Islet precursor cell (in vitro differentiated cells): Measurements from ENCODE around the gene CRTC1.
"Not testable (repeated sequence)": the region's sequence is repeated elsewhere in the genome, so short reads cannot be mapped to it uniquely, and the experiment has no call there.

Experiments
- DNase-seq: peaks from one replicate; pipeline ENCODE4 v3.0.0-alpha.2; 2018

CRTC1 gene

GRCh38 chr19:18731562-18732008, 48.1 kb downstream of the CRTC1 start:
- no peak for DNase-seq

GRCh38 chr19:18733196-18733647, 49.7 kb downstream of the CRTC1 start:
- no peak for DNase-seq

GRCh38 chr19:18733762-18734332, 50.4 kb downstream of the CRTC1 start:
- not testable (repeated sequence) for DNase-seq

- no peak for DNase-seq
These were observed 51.8 kb downstream of the CRTC1 start for GRCh38 chr19:18735324-18735723.

- DNase-seq = no peak
These were observed 52.3 kb downstream of the CRTC1 start for GRCh38 chr19:18735752-18736151.

- DNase-seq = no peak
These were observed 53.2 kb downstream of the CRTC1 start for GRCh38 chr19:18736415-18737336.

GRCh38 chr19:18737337-18737953, 54.0 kb downstream of the CRTC1 start:
- no peak for DNase-seq

- no peak for DNase-seq
These were observed 54.5 kb downstream of the CRTC1 start for GRCh38 chr19:18737954-18738351.

- no peak for DNase-seq
These were observed 55.6 kb downstream of the CRTC1 start for GRCh38 chr19:18738961-18739690.

- no peak for DNase-seq
These were observed 57.9 kb downstream of the CRTC1 start for GRCh38 chr19:18741124-18742121.

GRCh38 chr19:18742324-18742723, 58.8 kb downstream of the CRTC1 start:
- no peak for DNase-seq

- no peak for DNase-seq
These were observed 59.6 kb downstream of the CRTC1 start for GRCh38 chr19:18742838-18743783.

- no peak for DNase-seq
These were observed 60.4 kb downstream of the CRTC1 start for GRCh38 chr19:18743784-18744418.

GRCh38 chr19:18745012-18745735, 61.7 kb downstream of the CRTC1 start:
- DNase-seq = no peak

GRCh38 chr19:18745931-18746330, 62.5 kb downstream of the CRTC1 start:
- no peak for DNase-seq

GRCh38 chr19:18746401-18747325, 63.2 kb downstream of the CRTC1 start:
- DNase-seq = no peak

- no peak for DNase-seq
These were observed 66.1 kb downstream of the CRTC1 start for GRCh38 chr19:18749362-18750231.
